Measurements from ENCODE around the gene MINDY1. TPM values are rescaled to one million over a fixed set of nuclear protein-coding genes. Genes with fewer than 3 reads are reported as not detected.
A peak's percentile ranks its signal among the peaks of the same experiment; 100 is the strongest.

The MINDY1 gene
- 10 to 100 TPM; 24.6 to 53.4 (median 29.9) TPM for total RNA-seq
- 10 to 100 TPM; 12.8 to 33.1 TPM for polyA plus RNA-seq
- total RNA-seq = 64.7 reads per million, percentile 76 among the genes with 10 or more reads in this experiment

- ChIA-PET POLR2A (interaction anchor here (0.5 to 4.5 kb wide), 19 partner anchors 9 to 1119 kb away, joined by 3 to 40 read pairs (median 6); partner anchors contain the start of genes ANXA9, C1orf56, CDC42SE1 and CERS2), CTCF (interaction anchor here (0.6 to 3.5 kb wide), 12 partner anchors 12 to 241 kb away, joined by 3 to 30 read pairs (median 4); partner anchors contain the start of genes ANXA9, CERS2 and CTSS)
- no peaks in the 10 kb centered on the region for H3K27me3 Mint-ChIP-seq
- Histone ChIP-seq H3K27me3 (ENCODE audit: control insufficient read depth in 2 of 2, insufficient read depth in 2 of 2, low read length in 2 of 2) (no peaks in the 10 kb centered on the region), H3K4me1 (ENCODE audit: control insufficient read depth in 2 of 2, insufficient read depth in 2 of 2, low read length in 2 of 2) (peaks cover 39 to 55% of the 10 kb centered on the region in 2 donors), H3K4me3 (ENCODE audit: low read length) (peak within 1 kb of the TSS; percentile 88), H3K9me3 (ENCODE audit: control insufficient read depth in 2 of 3, low read length in 3 of 3) (no peaks in the 10 kb centered on the region), H3K27ac (ENCODE audit: low read depth, low read length) (peak within 1 kb of the TSS; percentile 96), H3K36me3 (ENCODE audit: control insufficient read depth in 2 of 3, insufficient read depth in 3 of 3, low read length in 3 of 3) (peaks cover 0 to 8% (median under 1%) of the 10 kb centered on the region in 3 experiments)
- no peaks in the 10 kb centered on the region for H3K9me3 Mint-ChIP-seq
- DNase-seq (peak in 5 of 9 donors; percentile 20 to 36 (median 33)), ATAC-seq (peak; percentile 23)
- peak within 1 kb of the TSS; percentile 91 to 100 (median 97) for H3K4me3 Mint-ChIP-seq
- peaks cover 5 to 19% (median 6%) of the 10 kb centered on the region in 5 donors for H3K36me3 Mint-ChIP-seq
- peak within 1 kb of the TSS; percentile 92 to 99 (median 97) for H3K27ac Mint-ChIP-seq
- peaks cover 51 to 87% (median 83%) of the 10 kb centered on the region in 7 donors for H3K4me1 Mint-ChIP-seq
- intact Hi-C loops (cut with micrococcal nuclease) = loop anchor here (1.0 to 10.0 kb wide), 7 partner anchors 27 to 739 kb away; partner anchors contain the start of genes APH1A (in 1 of the 2), CERS2 (in 1 of the 2), PSMD4 (in 1 of the 2) and TNFAIP8L2 (in 1 of the 2)
Observed at GRCh38 chr1:151006327-151007052, at the start of gene MINDY1. TSS of gene MINDY1 (minus strand) at chr1:151006902. CDS start at chr1:151002617, 4,285 bp downstream.

GRCh38 chr1:151056149-151056548 is 49.4 kb upstream of the MINDY1 start:
- peaks cover 23 to 65% (median 35%) of the 10 kb centered on the region in 3 experiments for H3K36me3 ChIP-seq (ENCODE audit: control insufficient read depth in 2 of 3, insufficient read depth in 3 of 3, low read length in 3 of 3)
- ATAC-seq (peak; percentile 42), DNase-seq (peak in 7 of 9 donors; percentile 55 to 73 (median 70))
- Mint-ChIP-seq H3K27ac (peak overlapping the region; percentile 93 to 99 (median 95)), H3K9me3 (peaks cover 0 to 3% (median 0%) of the 10 kb centered on the region in 11 donors), H3K36me3 (peaks cover 31 to 66% (median 53%) of the 10 kb centered on the region in 5 donors), H3K27me3 (no peaks in the 10 kb centered on the region), H3K4me1 (peaks cover 48 to 74% (median 61%) of the 10 kb centered on the region in 7 donors), H3K4me3 (peak overlapping the region; percentile 95 to 100 (median 99))
- peak overlapping the region; percentile 99 for H3K27ac ChIP-seq (ENCODE audit: low read depth, low read length)
- H3K9me3 ChIP-seq (ENCODE audit: control insufficient read depth in 2 of 3, low read length in 3 of 3) = no peaks in the 10 kb centered on the region
- H3K4me3 ChIP-seq (ENCODE audit: low read length) = peak overlapping the region; percentile 82
- H3K4me1 ChIP-seq (ENCODE audit: control insufficient read depth in 2 of 2, insufficient read depth in 2 of 2, low read length in 2 of 2) = peaks cover 29 to 30% of the 10 kb centered on the region in 2 donors
- no peaks in the 10 kb centered on the region for H3K27me3 ChIP-seq (ENCODE audit: control insufficient read depth in 2 of 2, insufficient read depth in 2 of 2, low read length in 2 of 2)
- ChIA-PET POLR2A (interaction anchor here (0.8 to 12.8 kb wide), 22 partner anchors 8 to 114 kb away, joined by 3 to 253 read pairs (median 7); partner anchors contain the start of genes BNIPL, C1orf56, GABPB2 and LYSMD1), CTCF (interaction anchor here (0.6 to 6.3 kb wide), 9 partner anchors 9 to 112 kb away, joined by 3 to 38 read pairs (median 3); partner anchors contain the start of genes BNIPL, C1orf56 and MINDY1)
- intact Hi-C loops (cut with micrococcal nuclease) = loop anchor here (1.0 to 10.0 kb wide), 9 partner anchors 8 to 819 kb away; partner anchors contain the start of genes ANP32E (in 1 of the 2), PSMD4 (in 1 of the 2), RPRD2 (in 1 of the 2) and TNFAIP8L2 (in 1 of the 2)

- intact Hi-C loops (cut with micrococcal nuclease) = loop anchor here (5.0 to 10.0 kb wide), 5 partner anchors 199 to 693 kb away; partner anchors contain the start of genes PSMD4 (in 1 of the 2), RPRD2 (in 1 of the 2) and ZNF687 (in 1 of the 2)
- H3K36me3 Mint-ChIP-seq = peaks cover 31 to 66% (median 53%) of the 10 kb centered on the region in 5 donors
- POLR2A ChIA-PET = interaction anchor here (0.6 to 12.8 kb wide), 26 partner anchors 8 to 319 kb away, joined by 3 to 253 read pairs (median 4); partner anchors contain the start of genes BNIPL, C1orf56, GABPB2 and LYSMD1
Observed at GRCh38 chr1:151055581-151055980, 48.9 kb upstream of the MINDY1 start.

GRCh38 chr1:151054971-151055547 is 48.4 kb upstream of the MINDY1 start:
- intact Hi-C loops (cut with micrococcal nuclease) = loop anchor here (5.0 to 10.0 kb wide), 5 partner anchors 200 to 693 kb away; partner anchors contain the start of genes PSMD4 (in 1 of the 2), RPRD2 (in 1 of the 2) and ZNF687 (in 1 of the 2)
- Histone ChIP-seq H3K4me1 (ENCODE audit: control insufficient read depth in 2 of 2, insufficient read depth in 2 of 2, low read length in 2 of 2) (peaks cover 29 to 30% of the 10 kb centered on the region in 2 donors), H3K27me3 (ENCODE audit: control insufficient read depth in 2 of 2, insufficient read depth in 2 of 2, low read length in 2 of 2) (no peaks in the 10 kb centered on the region), H3K4me3 (ENCODE audit: low read length) (peak overlapping the region; percentile 82), H3K9me3 (ENCODE audit: control insufficient read depth in 2 of 3, low read length in 3 of 3) (no peaks in the 10 kb centered on the region), H3K27ac (ENCODE audit: low read depth, low read length) (peak overlapping the region; percentile 99), H3K36me3 (ENCODE audit: control insufficient read depth in 2 of 3, insufficient read depth in 3 of 3, low read length in 3 of 3) (peaks cover 23 to 65% (median 35%) of the 10 kb centered on the region in 3 experiments)
- H3K4me1 Mint-ChIP-seq = peaks cover 45 to 74% (median 61%) of the 10 kb centered on the region in 7 donors
- POLR2A ChIA-PET = interaction anchor here (0.6 to 12.8 kb wide), 23 partner anchors 7 to 320 kb away, joined by 3 to 253 read pairs (median 4); partner anchors contain the start of genes C1orf56, GABPB2, LYSMD1 and MINDY1
- peaks cover 0 to 3% (median 0%) of the 10 kb centered on the region in 11 donors for H3K9me3 Mint-ChIP-seq
- H3K27ac Mint-ChIP-seq = peak overlapping the region; percentile 93 to 99 (median 95)
- peaks cover 31 to 66% (median 53%) of the 10 kb centered on the region in 5 donors for H3K36me3 Mint-ChIP-seq
- H3K4me3 Mint-ChIP-seq = peak overlapping the region; percentile 95 to 100 (median 99)
- DNase-seq (no peak), ATAC-seq (no peak)
- no peaks in the 10 kb centered on the region for H3K27me3 Mint-ChIP-seq
- CTCF ChIA-PET = interaction anchor here (0.6 to 3.0 kb wide), 5 partner anchors 10 to 197 kb away, joined by 3 to 15 read pairs (median 3); partner anchors contain the start of genes BNIPL and MINDY1

More at GRCh38 chr1:151055581-151055980, 48.9 kb upstream of the MINDY1 start:
- Histone ChIP-seq H3K9me3 (ENCODE audit: control insufficient read depth in 2 of 3, low read length in 3 of 3) (no peaks in the 10 kb centered on the region), H3K4me1 (ENCODE audit: control insufficient read depth in 2 of 2, insufficient read depth in 2 of 2, low read length in 2 of 2) (peaks cover 29 to 30% of the 10 kb centered on the region in 2 donors), H3K27ac (ENCODE audit: low read depth, low read length) (peak overlapping the region; percentile 99), H3K27me3 (ENCODE audit: control insufficient read depth in 2 of 2, insufficient read depth in 2 of 2, low read length in 2 of 2) (no peaks in the 10 kb centered on the region), H3K36me3 (ENCODE audit: control insufficient read depth in 2 of 3, insufficient read depth in 3 of 3, low read length in 3 of 3) (peaks cover 23 to 65% (median 35%) of the 10 kb centered on the region in 3 experiments), H3K4me3 (ENCODE audit: low read length) (peak overlapping the region; percentile 82)
- Mint-ChIP-seq H3K27ac (peak overlapping the region; percentile 93 to 99 (median 95)), H3K4me3 (peak overlapping the region; percentile 95 to 100 (median 99)), H3K9me3 (peaks cover 0 to 3% (median 0%) of the 10 kb centered on the region in 11 donors), H3K27me3 (no peaks in the 10 kb centered on the region), H3K4me1 (peaks cover 48 to 74% (median 61%) of the 10 kb centered on the region in 7 donors)
- ATAC-seq = no peak
- CTCF ChIA-PET = interaction anchor here (0.6 to 6.3 kb wide), 6 partner anchors 9 to 50 kb away, joined by 3 to 38 read pairs (median 8); partner anchors contain the start of genes BNIPL, C1orf56 and MINDY1
- no peak for DNase-seq

- no peak for DNase-seq
- H3K27me3 Mint-ChIP-seq = no peaks in the 10 kb centered on the region
- no peak for ATAC-seq
- intact Hi-C loops (cut with micrococcal nuclease) = loop anchor here in 1 of 2 donors (10.0 kb wide), 1 partner anchor 203 kb away; the partner anchor contains the start of gene PSMD4
- peaks cover 35 to 49% of the 10 kb centered on the region in 2 donors for H3K4me1 ChIP-seq (ENCODE audit: control insufficient read depth in 2 of 2, insufficient read depth in 2 of 2, low read length in 2 of 2)
- H3K27ac ChIP-seq (ENCODE audit: low read depth, low read length) = peak overlapping the region; percentile 53
- no peaks in the 10 kb centered on the region for H3K27me3 ChIP-seq (ENCODE audit: control insufficient read depth in 2 of 2, insufficient read depth in 2 of 2, low read length in 2 of 2)
- H3K9me3 ChIP-seq (ENCODE audit: control insufficient read depth in 2 of 3, low read length in 3 of 3) = no peaks in the 10 kb centered on the region
- peaks cover 44 to 89% (median 76%) of the 10 kb centered on the region in 7 donors for H3K4me1 Mint-ChIP-seq
- H3K36me3 ChIP-seq (ENCODE audit: control insufficient read depth in 2 of 3, insufficient read depth in 3 of 3, low read length in 3 of 3) = peaks cover 23 to 44% (median 32%) of the 10 kb centered on the region in 3 experiments
- POLR2A ChIA-PET = interaction anchor here (0.7 to 12.8 kb wide), 12 partner anchors 4 to 107 kb away, joined by 3 to 253 read pairs (median 5); partner anchors contain the start of genes C1orf56, CDC42SE1, MINDY1 and MLLT11
- H3K4me3 Mint-ChIP-seq = peak overlapping the region in 3 of 10 donors; percentile 56 to 97 (median 56)
- peaks cover 13 to 49% (median 35%) of the 10 kb centered on the region in 5 donors for H3K36me3 Mint-ChIP-seq
- CTCF ChIA-PET = interaction anchor here (0.6 to 3.1 kb wide), 5 partner anchors 8 to 83 kb away, joined by 3 to 13 read pairs (median 4); partner anchors contain the start of gene CDC42SE1
- H3K4me3 ChIP-seq (ENCODE audit: low read length) = no peak overlapping the region
- H3K9me3 Mint-ChIP-seq = no peaks in the 10 kb centered on the region
- H3K27ac Mint-ChIP-seq = peak overlapping the region; percentile 35 to 98 (median 95)
Observed at GRCh38 chr1:151051356-151052009, 44.8 kb upstream of the MINDY1 start.

Data from naive thymus-derived CD4-positive, alpha-beta T cell (primary cell).